ENCODE results near the gene TBL1XR1.
"Not testable (repeated sequence)": the region's sequence is repeated elsewhere in the genome, so short reads cannot be mapped to it uniquely, and the experiment has no call there.

Gene TBL1XR1

GRCh38 chr3:177208223-177208622, 10.9 kb upstream of the TBL1XR1 start:
- DNase-seq, result no peak

GRCh38 chr3:177206936-177207335, 9.7 kb upstream of the TBL1XR1 start:
- no peak for DNase-seq

- no peak for DNase-seq
These were observed 6.6 kb upstream of the TBL1XR1 start for GRCh38 chr3:177203689-177204395.

- DNase-seq, result not testable (repeated sequence)
These were observed 5.7 kb upstream of the TBL1XR1 start for GRCh38 chr3:177203016-177203415.

- DNase-seq, result peak; percentile 79
These were observed 4.6 kb upstream of the TBL1XR1 start for GRCh38 chr3:177201700-177202397.

- DNase-seq, result peak; percentile 45
These were observed 2.0 kb upstream of the TBL1XR1 start for GRCh38 chr3:177199206-177199760.

GRCh38 chr3:177197727-177198460, 612 bp upstream of the TBL1XR1 start:
- no peak for DNase-seq

GRCh38 chr3:177196456-177197040, 734 bp downstream of the TBL1XR1 start:
- peak; percentile 62 for DNase-seq

GRCh38 chr3:177196008-177196455, 1.2 kb downstream of the TBL1XR1 start:
- DNase-seq, result peak; percentile 66

GRCh38 chr3:177195242-177195991, 1.9 kb downstream of the TBL1XR1 start:
- DNase-seq, result peak; percentile 29

GRCh38 chr3:177194299-177194698, 3.0 kb downstream of the TBL1XR1 start:
- no peak for DNase-seq

- DNase-seq, result no peak
These were observed 3.5 kb downstream of the TBL1XR1 start for GRCh38 chr3:177193688-177194268.

GRCh38 chr3:177193275-177193674, 4.0 kb downstream of the TBL1XR1 start:
- DNase-seq, result not testable (repeated sequence)

- DNase-seq, result no peak
These were observed 6.3 kb downstream of the TBL1XR1 start for GRCh38 chr3:177190756-177191681.

GRCh38 chr3:177190184-177190583, 7.1 kb downstream of the TBL1XR1 start:
- DNase-seq, result not testable (repeated sequence)

- not testable (repeated sequence) for DNase-seq
These were observed 9.0 kb downstream of the TBL1XR1 start for GRCh38 chr3:177188325-177188724.

GRCh38 chr3:177186306-177186705, 11.0 kb downstream of the TBL1XR1 start:
- no peak for DNase-seq

GRCh38 chr3:177185035-177185574, 12.2 kb downstream of the TBL1XR1 start:
- no peak for DNase-seq

GRCh38 chr3:177184602-177185001, 12.7 kb downstream of the TBL1XR1 start:
- DNase-seq, result not testable (repeated sequence)

- DNase-seq, result no peak
These were observed 14.9 kb downstream of the TBL1XR1 start for GRCh38 chr3:177182352-177182751.
